Stimulated activated naive B cell treated with anti-CD40 and anti-IgM and Interleukin-4, amounts not matched to agents 10 μg/mL and 1 μg/mL and 100 μg/mL, for 72 hours (primary cell): ENCODE results near the gene SYPL2.
A peak's percentile ranks its signal among the peaks of the same experiment; 100 is the strongest.
"Not testable (repeated sequence)": the region's sequence is repeated elsewhere in the genome, so short reads cannot be mapped to it uniquely, and the experiment has no call there.

Source experiments
- ATAC-seq, 2 donors: fragments of 150-1000 bp; cut with Tn5 transposase; replicated peaks; 2 replicates each; pipeline ENCODE4 v1.10.0; 2021; ENCODE audit warnings: moderate library complexity in 1 of 2
- DNase-seq: peaks from one replicate; pipeline ENCODE4 v3.0.0; 2021
- H3K27ac Mint-ChIP-seq: one replicate; pipeline ENCODE4 v1.8.0; 2022; ENCODE audit warnings: mild to moderate bottlenecking, mixed read lengths
- H3K27me3 Mint-ChIP-seq, 2 donors: one replicate each; pipeline ENCODE4 v1.8.0; 2022; ENCODE audit warnings: mixed read lengths in 2 of 2
- H3K36me3 Mint-ChIP-seq, 2 donors: one replicate each; pipeline ENCODE4 v1.8.0; 2022; ENCODE audit warnings: mixed read lengths in 2 of 2, mild to moderate bottlenecking in 1 of 2
- H3K4me1 Mint-ChIP-seq, 2 donors: one replicate each; pipeline ENCODE4 v1.8.0; 2022; ENCODE audit warnings: mixed read lengths in 2 of 2, mild to moderate bottlenecking in 1 of 2
- H3K4me3 Mint-ChIP-seq, 2 donors: one replicate each; pipeline ENCODE4 v1.8.0; 2022; ENCODE audit warnings: mild to moderate bottlenecking in 2 of 2, mixed read lengths in 2 of 2, moderate library complexity in 1 of 2
- H3K9me3 Mint-ChIP-seq, 2 donors: one replicate each; pipeline ENCODE4 v1.8.0; 2022; ENCODE audit warnings: mixed read lengths in 2 of 2, mild to moderate bottlenecking in 1 of 2

The SYPL2 gene

DNA sequence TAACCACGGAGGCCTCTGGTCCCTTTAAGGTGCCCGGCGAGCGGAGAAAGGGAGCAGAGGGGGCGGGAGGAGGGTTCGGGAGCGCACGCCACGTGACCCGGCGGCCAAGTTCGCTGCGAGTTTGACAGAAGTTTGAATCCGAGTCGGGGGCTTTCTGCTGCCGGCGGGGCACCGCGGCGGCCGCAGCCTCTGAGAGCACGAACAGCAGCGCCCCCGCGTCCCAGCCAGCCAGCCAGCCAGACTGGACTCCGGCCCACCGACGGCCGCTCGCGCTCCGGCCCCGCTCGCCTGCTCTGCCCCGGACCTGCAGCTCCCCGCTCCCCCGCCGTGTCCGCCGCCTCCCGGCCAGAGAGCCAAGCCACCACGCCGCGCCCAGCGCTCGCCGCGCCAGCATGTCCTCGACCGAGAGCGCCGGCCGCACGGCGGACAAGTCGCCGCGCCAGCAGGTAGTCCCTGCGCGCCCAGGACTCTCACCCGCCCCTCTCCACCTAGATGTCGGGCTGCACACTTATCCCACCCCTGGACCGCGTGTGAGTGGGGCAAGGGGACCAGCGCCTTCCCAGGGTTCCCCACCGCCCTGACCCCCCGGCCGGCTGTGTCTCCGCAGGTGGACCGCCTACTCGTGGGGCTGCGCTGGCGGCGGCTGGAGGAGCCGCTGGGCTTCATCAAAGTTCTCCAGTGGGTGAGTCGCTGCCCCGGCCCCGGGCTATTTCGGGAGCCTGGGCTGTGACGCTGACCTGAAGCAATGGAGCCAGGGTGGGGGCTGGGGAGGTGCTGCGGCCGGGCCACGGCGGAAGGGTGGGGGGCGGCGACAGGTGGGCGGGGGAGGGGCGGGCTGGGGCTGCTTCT is at the start of gene SYPL2:
SYPL2 (plus strand) TSS at position 95 of the 849 bp plus-strand sequence; CDS start at position 393, 298 bp downstream.
- Mint-ChIP-seq H3K27me3 (peaks cover 49 to 74% of the 10 kb centered on the region in 2 donors), H3K27ac (no peak within 1 kb of the TSS), H3K4me3 (peak within 1 kb of the TSS; percentile 67 to 70), H3K9me3 (no peaks in the 10 kb centered on the region), H3K4me1 (peaks cover 3 to 7% of the 10 kb centered on the region in 2 donors), H3K36me3 (no peaks in the 10 kb centered on the region)
- ATAC-seq = peak; percentile 42 to 53
- DNase-seq = no peak

- H3K4me1 Mint-ChIP-seq = peaks cover 22 to 40% of the 10 kb centered on the region in 2 donors
- H3K36me3 Mint-ChIP-seq = peaks cover 24 to 32% of the 10 kb centered on the region in 2 donors
- H3K9me3 Mint-ChIP-seq = no peaks in the 10 kb centered on the region
- H3K27ac Mint-ChIP-seq = no peak overlapping the region
- no peak for ATAC-seq
- H3K27me3 Mint-ChIP-seq = no peaks in the 10 kb centered on the region
- DNase-seq = no peak
- H3K4me3 Mint-ChIP-seq = no peak overlapping the region
Measured at GRCh38 chr1:109423498-109423897, 42.8 kb upstream of the SYPL2 start.

- peak; percentile 57 for DNase-seq
- Mint-ChIP-seq H3K36me3 (peaks cover 19 to 36% of the 10 kb centered on the region in 2 donors), H3K4me1 (peaks cover 22 to 40% of the 10 kb centered on the region in 2 donors), H3K27me3 (no peaks in the 10 kb centered on the region), H3K4me3 (peak overlapping the region; percentile 93 to 98), H3K27ac (peak overlapping the region; percentile 100), H3K9me3 (no peaks in the 10 kb centered on the region)
- ATAC-seq = peak; percentile 58 to 62
Measured at GRCh38 chr1:109425391-109426280, 40.7 kb upstream of the SYPL2 start.

GRCh38 chr1:109426281-109427170 is 39.8 kb upstream of the SYPL2 start, which contains the start of gene PSMA5:
Gene PSMA5, minus strand, starts transcription at chr1:109426448. Its CDS starts 118 bp downstream, at chr1:109426330.
- Mint-ChIP-seq H3K36me3 (peaks cover 21 to 35% of the 10 kb centered on the region in 2 donors), H3K4me1 (peaks cover 22 to 40% of the 10 kb centered on the region in 2 donors), H3K27me3 (no peaks in the 10 kb centered on the region), H3K27ac (peak within 1 kb of the TSS; percentile 100), H3K4me3 (peak within 1 kb of the TSS; percentile 93 to 98), H3K9me3 (no peaks in the 10 kb centered on the region)
- DNase-seq = peak; percentile 96
- peak; percentile 93 to 96 for ATAC-seq

- H3K4me3 Mint-ChIP-seq = peak overlapping the region; percentile 93 to 98
- H3K4me1 Mint-ChIP-seq = peaks cover 19 to 35% of the 10 kb centered on the region in 2 donors
- no peaks in the 10 kb centered on the region for H3K27me3 Mint-ChIP-seq
- no peak for ATAC-seq
- DNase-seq = no peak
- no peaks in the 10 kb centered on the region for H3K9me3 Mint-ChIP-seq
- peak overlapping the region; percentile 100 for H3K27ac Mint-ChIP-seq
- H3K36me3 Mint-ChIP-seq = peaks cover 18 to 32% of the 10 kb centered on the region in 2 donors
Measured at GRCh38 chr1:109427171-109427467, 39.2 kb upstream of the SYPL2 start.

DNA sequence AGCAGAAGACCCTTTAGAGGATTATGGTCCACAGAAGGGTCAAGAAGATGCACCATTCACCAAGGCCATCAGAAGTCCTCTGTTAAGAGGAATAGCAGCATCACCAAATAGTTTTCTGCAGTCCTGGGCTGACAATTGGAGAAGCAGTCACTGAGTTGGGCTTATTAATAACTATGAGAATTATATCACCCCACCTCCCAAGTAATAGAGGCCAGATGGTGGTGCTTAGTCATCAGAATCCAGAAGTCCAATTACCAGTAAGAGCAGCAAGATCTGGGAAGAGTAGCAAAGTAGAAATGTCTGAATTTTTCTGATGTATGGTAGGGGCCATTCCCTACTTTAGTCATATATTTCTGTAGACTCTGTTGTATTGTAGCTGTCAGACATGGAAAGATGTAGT is 34.0 kb upstream of the SYPL2 start:
- DNase-seq (no peak), ATAC-seq (no peak)
- Mint-ChIP-seq H3K4me3 (no peak overlapping the region), H3K27ac (no peak overlapping the region), H3K36me3 (peaks cover 11 to 17% of the 10 kb centered on the region in 2 donors), H3K4me1 (peaks cover 3 to 4% of the 10 kb centered on the region in 2 donors), H3K9me3 (peaks cover 7 to 11% of the 10 kb centered on the region in 2 donors), H3K27me3 (peaks cover 7 to 14% of the 10 kb centered on the region in 2 donors)

DNA sequence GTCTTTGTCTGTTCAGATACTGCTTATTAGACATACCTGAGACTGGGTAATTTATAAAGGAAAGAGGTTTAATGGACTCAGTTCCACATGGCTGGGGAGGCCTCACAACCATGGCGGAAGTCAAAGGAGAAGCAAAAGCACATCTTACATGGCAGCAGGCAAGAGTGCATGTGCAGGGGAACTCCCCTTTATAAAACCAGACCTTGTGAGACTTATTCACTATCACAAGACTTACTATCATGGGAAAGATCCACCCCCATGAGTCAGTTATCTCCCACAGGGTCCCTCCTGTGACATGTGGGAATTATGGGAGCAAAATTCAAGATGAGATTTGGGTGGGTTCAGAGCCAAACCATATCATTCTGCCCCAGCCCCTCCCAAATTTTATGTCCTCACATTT is 33.0 kb upstream of the SYPL2 start:
- no peak for DNase-seq
- Mint-ChIP-seq H3K4me1 (no peaks in the 10 kb centered on the region), H3K4me3 (no peak overlapping the region), H3K27ac (no peak overlapping the region), H3K27me3 (peaks cover 7 to 14% of the 10 kb centered on the region in 2 donors), H3K36me3 (peaks cover 11 to 17% of the 10 kb centered on the region in 2 donors), H3K9me3 (peaks cover 7 to 11% of the 10 kb centered on the region in 2 donors)
- ATAC-seq = no peak

GRCh38 chr1:109434484-109434883 is 31.9 kb upstream of the SYPL2 start:
- peaks cover 7 to 14% of the 10 kb centered on the region in 2 donors for H3K27me3 Mint-ChIP-seq
- peaks cover 11 to 13% of the 10 kb centered on the region in 2 donors for H3K36me3 Mint-ChIP-seq
- H3K4me1 Mint-ChIP-seq = no peaks in the 10 kb centered on the region
- H3K27ac Mint-ChIP-seq = no peak overlapping the region
- DNase-seq (no peak), ATAC-seq (no peak)
- H3K9me3 Mint-ChIP-seq = peaks cover 7 to 11% of the 10 kb centered on the region in 2 donors
- H3K4me3 Mint-ChIP-seq = no peak overlapping the region

DNA sequence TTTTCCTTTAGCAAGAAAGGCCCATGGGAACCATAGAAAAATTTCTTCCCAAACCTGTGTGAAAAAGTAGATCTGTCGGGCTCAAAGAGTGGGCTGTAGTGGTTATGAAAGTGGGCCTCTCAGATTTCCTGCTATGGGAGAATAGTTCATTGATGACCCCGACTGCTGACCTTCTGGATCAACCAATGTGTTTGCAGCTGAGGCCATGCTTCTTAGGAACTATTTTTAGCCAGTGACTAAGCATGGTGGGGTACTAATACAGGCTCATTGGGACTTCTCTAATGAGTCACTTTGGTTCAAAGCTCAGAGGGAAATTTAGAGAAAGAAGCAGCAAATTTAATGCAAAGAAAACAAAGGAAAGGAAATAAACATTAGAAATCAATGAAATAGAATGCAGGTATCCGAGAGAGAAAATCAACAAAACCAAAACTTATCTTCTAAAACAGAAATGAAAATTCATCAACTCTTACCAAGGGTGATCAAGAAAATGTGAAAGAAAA is 27.5 kb upstream of the SYPL2 start:
- Mint-ChIP-seq H3K36me3 (peaks cover 7% of the 10 kb centered on the region in 2 donors), H3K4me1 (no peaks in the 10 kb centered on the region), H3K27ac (no peak overlapping the region), H3K9me3 (peaks cover 3 to 7% of the 10 kb centered on the region in 2 donors), H3K4me3 (no peak overlapping the region), H3K27me3 (peaks cover 7 to 8% of the 10 kb centered on the region in 2 donors)
- DNase-seq = no peak
- peak; percentile 78 to 98 for ATAC-seq

DNA sequence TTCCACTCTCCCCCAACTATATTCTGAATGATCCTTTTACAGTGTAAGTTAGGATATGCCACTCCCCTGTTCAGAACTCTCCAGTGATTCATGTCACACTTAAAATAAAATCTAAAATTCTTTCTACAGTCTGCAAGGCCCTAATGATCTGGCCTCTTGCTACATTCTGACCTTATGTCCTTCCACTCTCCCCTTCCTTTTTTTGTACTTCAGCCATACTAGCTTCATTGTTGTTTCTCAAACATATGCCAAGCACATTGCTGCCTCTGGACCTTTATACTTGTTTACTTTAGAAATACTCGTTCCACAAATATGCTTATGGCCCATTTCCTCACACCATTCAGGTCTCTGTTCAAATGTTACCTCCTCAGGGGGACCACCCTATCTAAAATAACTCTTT is 25.3 kb upstream of the SYPL2 start:
- ATAC-seq = no peak
- Mint-ChIP-seq H3K27me3 (peaks cover 5 to 6% of the 10 kb centered on the region in 2 donors), H3K36me3 (no peaks in the 10 kb centered on the region), H3K4me1 (no peaks in the 10 kb centered on the region), H3K4me3 (no peak overlapping the region), H3K9me3 (no peaks in the 10 kb centered on the region), H3K27ac (no peak overlapping the region)
- no peak for DNase-seq

DNA sequence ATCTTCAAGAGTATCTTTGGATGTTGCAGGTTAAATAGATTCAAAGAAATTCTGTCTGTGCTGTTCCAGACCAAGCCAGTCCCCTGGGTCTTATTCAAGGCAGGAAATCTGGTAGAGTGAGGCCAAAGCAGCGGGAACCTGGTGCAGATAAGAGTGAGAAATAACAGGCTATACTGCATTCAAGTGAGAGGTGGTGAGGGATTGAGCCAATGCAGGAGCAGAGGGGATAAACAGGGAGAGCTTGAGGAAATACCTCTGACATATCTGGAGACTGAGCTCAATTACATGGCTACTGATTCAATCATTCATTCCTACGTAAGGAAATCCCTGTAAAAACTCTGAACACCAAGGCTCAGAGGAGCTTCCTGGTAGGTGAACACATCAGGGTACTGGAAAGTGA is 22.9 kb upstream of the SYPL2 start:
- Mint-ChIP-seq H3K27me3 (peaks cover 13 to 16% of the 10 kb centered on the region in 2 donors), H3K4me3 (no peak overlapping the region), H3K27ac (no peak overlapping the region), H3K4me1 (no peaks in the 10 kb centered on the region), H3K36me3 (no peaks in the 10 kb centered on the region), H3K9me3 (no peaks in the 10 kb centered on the region)
- ATAC-seq (no peak), DNase-seq (no peak)

GRCh38 chr1:109444346-109444745 is 22.0 kb upstream of the SYPL2 start:
- H3K4me3 Mint-ChIP-seq = no peak overlapping the region
- DNase-seq (no peak), ATAC-seq (no peak)
- H3K4me1 Mint-ChIP-seq = no peaks in the 10 kb centered on the region
- no peaks in the 10 kb centered on the region for H3K9me3 Mint-ChIP-seq
- peaks cover 14 to 16% of the 10 kb centered on the region in 2 donors for H3K27me3 Mint-ChIP-seq
- H3K27ac Mint-ChIP-seq = no peak overlapping the region
- no peaks in the 10 kb centered on the region for H3K36me3 Mint-ChIP-seq

GRCh38 chr1:109445949-109446695 is 20.2 kb upstream of the SYPL2 start:
- not testable (repeated sequence) for H3K4me3 Mint-ChIP-seq, H3K36me3 Mint-ChIP-seq, H3K27ac Mint-ChIP-seq, ATAC-seq, H3K4me1 Mint-ChIP-seq, H3K9me3 Mint-ChIP-seq, DNase-seq
- peaks cover 31 to 32% of the 10 kb centered on the region in 2 donors for H3K27me3 Mint-ChIP-seq
